GM23248 (cell line): ENCODE measurements around the gene SHQ1. TPM values are rescaled to one million over a fixed set of nuclear protein-coding genes. Genes with fewer than 3 reads are reported as not detected.
A peak's percentile ranks its signal among the peaks of the same experiment; 100 is the strongest.

Experiments
- DNase-seq: peaks from one replicate; pipeline ENCODE4 v3.0.0-alpha.2; 2015
- H2AFZ ChIP-seq: fragments of 200-600 bp; sonication (generic); 2 replicates; pipeline ENCODE4 v1.6.1; 2016; ENCODE audit warnings: antibody characterized with exemption
- H3F3A ChIP-seq: fragments of 200-600 bp; sonication (generic); 2 replicates; pipeline ENCODE4 v1.6.1; 2016; ENCODE audit warnings: mild to moderate bottlenecking, antibody characterized with exemption, mixed run types; ENCODE audit not compliant: insufficient read depth
- H3K27ac ChIP-seq: fragments of 200-600 bp; sonication (generic); 2 replicates; pipeline ENCODE4 v1.5.1; 2016; ENCODE audit warnings: mild to moderate bottlenecking
- H3K27me3 ChIP-seq: fragments of 200-600 bp; sonication (generic); replicated peaks from 2 replicates; pipeline ENCODE4 v1.6.1; 2016; ENCODE audit warnings: mild to moderate bottlenecking; ENCODE audit not compliant: insufficient read depth
- H3K36me3 ChIP-seq: fragments of 200-600 bp; sonication (generic); 2 replicates; pipeline ENCODE4 v1.6.1; 2016; ENCODE audit warnings: low read depth, mild to moderate bottlenecking
- H3K4me1 ChIP-seq: fragments of 200-600 bp; sonication (generic); 2 replicates; pipeline ENCODE4 v1.6.1; 2016; ENCODE audit warnings: mild to moderate bottlenecking; ENCODE audit not compliant: insufficient read depth
- H3K4me2 ChIP-seq: fragments of 200-600 bp; sonication (generic); one replicate; pipeline ENCODE4 v1.6.1; 2016; ENCODE audit warnings: mild to moderate bottlenecking; ENCODE audit not compliant: unreplicated experiment
- H3K4me3 ChIP-seq: fragments of 200-600 bp; sonication (generic); 2 replicates; pipeline ENCODE4 v1.5.1; 2016; ENCODE audit warnings: mild to moderate bottlenecking
- H3K79me2 ChIP-seq: fragments of 200-600 bp; sonication (generic); 2 replicates; pipeline ENCODE4 v1.6.1; 2016; ENCODE audit warnings: mild to moderate bottlenecking; ENCODE audit not compliant: insufficient read depth
- H3K9ac ChIP-seq: fragments of 200-600 bp; sonication (generic); 2 replicates; pipeline ENCODE4 v1.6.1; 2016; ENCODE audit warnings: mild to moderate bottlenecking
- H3K9me2 ChIP-seq: fragments of 200-600 bp; sonication (generic); 2 replicates; pipeline ENCODE4 v1.6.1; 2016; ENCODE audit warnings: mixed run types, mild to moderate bottlenecking, moderate library complexity; ENCODE audit not compliant: insufficient read depth
- H3K9me3 ChIP-seq: fragments of 200-600 bp; sonication (generic); one replicate; pipeline ENCODE4 v1.6.1; 2017; ENCODE audit warnings: low read depth
- H4K20me1 ChIP-seq: fragments of 200-600 bp; sonication (generic); 2 replicates; pipeline ENCODE4 v1.6.0; 2016; ENCODE audit not compliant: insufficient read depth
- EZH2 ChIP-seq: fragments of 200-600 bp; sonication (generic); IDR thresholded peaks from 2 replicates; pipeline ENCODE4 v1.6.1; 2018; ENCODE audit warnings: antibody characterized with exemption, mild to moderate bottlenecking; ENCODE audit not compliant: insufficient read depth, poor library complexity, severe bottlenecking
- EZH2phosphoT487 ChIP-seq: fragments of 200-600 bp; sonication (generic); IDR thresholded peaks from 2 replicates; pipeline ENCODE4 v1.6.1; 2018; ENCODE audit warnings: antibody characterized with exemption, moderate library complexity, mild to moderate bottlenecking, low read depth; ENCODE audit not compliant: insufficient read depth
- WGBS, 2 experiments: methylation state at CpG; one replicate each; pipeline ENCODE4 v1.1.6; 2015 to 2017; ENCODE audit warnings: low lambda C conversion rate in 2 of 2, low coverage in 1 of 2; ENCODE audit errors: missing lambda C conversion rate in 2 of 2; 5-methylcytosine and 5-hydroxymethylcytosine counted together
- in situ Hi-C: fragments of 300-500 bp; cut with MboI; formaldehyde crosslinking; loops from 2 replicates; pipeline ENCODE4 v1.15.0; 2020
- polyA plus RNA-seq: library from polyadenylated mRNA; unstranded; fragments of >200 nt; fragmentation: Nextera tagmentation; extraction: Ambion mirVana; gene quantifications from 2 replicates; pipeline ENCODE4 v1.2.1, GENCODE V29; 2016
- total RNA-seq: library from RNA; depleted of rRNA; stranded (reverse); fragments of >200 nt; shearing (Covaris generic); gene quantifications from 2 replicates; pipeline ENCODE4 v1.2.3, GENCODE V29; 2014

The SHQ1 gene
- total and polyA plus RNA-seq, 2 experiments from 2014 or later, result 23.3 to 24.0 TPM

DNA sequence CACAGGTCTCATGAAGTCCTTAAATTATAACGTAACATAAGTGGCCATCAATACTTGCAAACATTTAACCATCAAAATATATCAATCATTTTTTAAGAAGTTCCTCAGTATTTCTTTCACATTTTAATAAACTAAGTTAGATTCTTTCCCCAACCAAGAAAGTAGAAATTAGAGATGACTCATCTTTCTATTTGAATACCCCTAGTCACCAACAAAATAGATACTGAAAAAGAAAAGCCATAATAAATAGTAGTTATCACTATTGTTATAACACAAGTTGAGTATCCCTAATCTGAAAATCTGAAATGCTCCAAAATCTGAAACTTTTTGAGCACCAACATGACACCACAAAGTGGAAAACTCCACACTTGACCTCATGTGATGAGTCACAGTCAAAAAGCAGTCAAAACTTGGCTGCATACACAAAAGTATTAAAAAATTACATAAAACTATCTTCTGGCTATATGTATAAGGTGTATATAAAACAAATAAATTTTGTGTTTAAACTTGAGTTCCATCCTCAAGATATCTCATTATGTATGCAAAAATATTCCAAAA is 3.7 kb downstream of the SHQ1 start:
- H3F3A ChIP-seq, result no peaks in the 10 kb centered on the region
- no peak overlapping the region for H3K9ac ChIP-seq
- H3K36me3 ChIP-seq, result peaks cover 19% of the 10 kb centered on the region; the same call in 1 of the 2 replicates
- H3K9me2 ChIP-seq, result no peaks in the 10 kb centered on the region
- H3K4me1 ChIP-seq, result peaks cover 34% of the 10 kb centered on the region
- TF ChIP-seq EZH2 (no peak), EZH2phosphoT487 (no peak)
- no peaks in the 10 kb centered on the region for H3K9me3 ChIP-seq
- H3K27ac ChIP-seq, result no peak overlapping the region
- peaks cover 51% of the 10 kb centered on the region for H3K79me2 ChIP-seq
- H3K27me3 ChIP-seq, result no peaks in the 10 kb centered on the region
- whole genome bisulfite sequencing, 2 experiments, result 65 to 71% methylated on average over 1 of the region's 1 CpG
- in situ Hi-C loops, result no loop called here
- no peak overlapping the region for H3K4me3 ChIP-seq
- H4K20me1 ChIP-seq, result peaks cover 5% of the 10 kb centered on the region; the same call in 1 of the 2 replicates
- DNase-seq, result peak; percentile 69
- no peak overlapping the region for H2AFZ ChIP-seq
- H3K4me2 ChIP-seq, result peak overlapping the region; percentile 19

DNA sequence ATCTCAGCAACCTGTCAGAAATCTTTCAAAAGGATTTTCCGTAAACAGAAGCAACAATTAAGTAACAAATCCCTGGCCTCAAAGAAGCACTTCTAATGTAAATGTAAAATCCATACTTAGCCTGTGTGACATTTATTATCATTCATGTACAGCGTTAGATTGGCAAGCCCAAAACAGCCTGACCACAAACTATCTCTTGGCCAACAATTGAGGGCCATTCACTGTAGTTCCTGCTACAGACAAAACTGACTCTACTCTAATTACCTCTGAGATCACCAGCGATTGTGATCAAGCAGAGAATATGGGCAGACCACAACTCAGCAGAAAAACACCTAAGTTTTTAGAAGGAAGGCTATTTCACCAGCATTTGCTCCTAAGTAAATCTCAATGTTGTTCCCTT is 9.2 kb downstream of the SHQ1 start:
- Histone ChIP-seq H3K4me3 (no peak overlapping the region), H3K9me3 (no peaks in the 10 kb centered on the region), H3K9ac (no peak overlapping the region), H3K27ac (no peak overlapping the region), H3K79me2 (peaks cover 15% of the 10 kb centered on the region), H3K27me3 (no peaks in the 10 kb centered on the region), H2AFZ (no peak overlapping the region), H3K9me2 (no peaks in the 10 kb centered on the region), H3K36me3 (peaks cover 28% of the 10 kb centered on the region; the same call in 1 of the 2 replicates), H3K4me1 (peaks cover 2% of the 10 kb centered on the region; the same call in 1 of the 2 replicates), H4K20me1 (no peaks in the 10 kb centered on the region), H3F3A (no peaks in the 10 kb centered on the region), H3K4me2 (no peak overlapping the region)
- WGBS, 2 experiments, result 97 to 100% methylated on average over 3 of the region's 3 CpGs
- no peak for DNase-seq
- TF ChIP-seq EZH2phosphoT487 (no peak), EZH2 (no peak)
- in situ Hi-C loops, result no loop called here

DNA sequence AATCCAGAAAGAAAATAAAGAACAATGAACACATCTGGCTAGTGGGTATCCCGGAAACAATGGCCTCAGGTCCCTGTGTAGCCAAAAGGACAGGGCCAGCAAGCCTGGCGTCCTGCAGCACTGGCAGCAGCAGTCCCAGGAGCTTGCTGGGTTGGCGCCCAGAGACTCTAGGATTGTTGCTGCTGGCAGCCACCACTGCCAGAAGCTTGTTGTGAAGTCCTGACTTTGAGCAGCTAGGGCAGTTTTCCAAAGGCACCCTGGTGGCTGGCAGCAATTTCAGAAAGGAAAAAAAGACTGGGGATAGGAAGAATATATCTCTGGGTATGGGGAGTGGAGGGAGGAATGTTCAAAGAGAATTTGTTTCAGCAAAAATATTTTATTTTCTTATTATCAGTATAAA is 11.3 kb downstream of the SHQ1 start:
- Histone ChIP-seq H3K4me1 (no peaks in the 10 kb centered on the region), H3K27ac (no peak overlapping the region), H3K36me3 (peaks cover 20% of the 10 kb centered on the region; the same call in 1 of the 2 replicates), H3K27me3 (no peaks in the 10 kb centered on the region), H3F3A (peaks cover under 1% of the 10 kb centered on the region; the same call in 1 of the 2 replicates), H2AFZ (no peak overlapping the region), H3K79me2 (no peaks in the 10 kb centered on the region), H3K9me3 (no peaks in the 10 kb centered on the region), H3K4me2 (no peak overlapping the region), H3K4me3 (no peak overlapping the region), H4K20me1 (no peaks in the 10 kb centered on the region), H3K9ac (no peak overlapping the region), H3K9me2 (no peaks in the 10 kb centered on the region)
- DNase-seq, result peak; percentile 40
- in situ Hi-C loops, result no loop called here
- no peak for TF ChIP-seq EZH2phosphoT487
- 40 to 49% methylated on average over 3 of the region's 3 CpGs for WGBS, 2 experiments

DNA sequence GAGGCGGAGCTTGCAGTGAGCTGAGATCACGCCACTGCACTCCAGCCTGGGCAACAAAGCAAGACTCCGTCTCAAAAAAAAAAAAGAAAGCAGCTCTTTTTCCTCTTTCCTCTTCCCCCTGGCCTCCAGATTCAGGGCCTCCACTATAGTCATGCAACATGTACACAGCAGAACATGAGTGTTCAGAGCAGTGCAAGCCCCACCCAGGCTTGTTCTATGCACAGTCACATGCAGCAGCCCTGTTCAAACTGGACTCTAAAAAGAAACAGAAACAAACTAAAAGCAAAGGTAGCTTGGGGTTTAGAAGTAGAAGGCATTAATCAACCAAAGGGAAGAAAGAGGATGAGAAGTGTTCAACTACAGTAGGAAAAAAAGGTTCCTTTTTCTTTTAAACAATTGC is 11.8 kb downstream of the SHQ1 start:
- in situ Hi-C loops, result no loop called here
- H3K4me1 ChIP-seq, result no peaks in the 10 kb centered on the region
- no peak overlapping the region for H3K9ac ChIP-seq
- no peaks in the 10 kb centered on the region for H3K9me3 ChIP-seq
- no peak for DNase-seq
- H3K4me3 ChIP-seq, result no peak overlapping the region
- peaks cover 20% of the 10 kb centered on the region; the same call in 1 of the 2 replicates for H3K36me3 ChIP-seq
- H3K4me2 ChIP-seq, result no peak overlapping the region
- 94 to 98% methylated on average over 2 to 3 of the region's 3 CpGs for WGBS, 2 experiments
- no peaks in the 10 kb centered on the region for H3K27me3 ChIP-seq
- H3K9me2 ChIP-seq, result no peaks in the 10 kb centered on the region
- no peaks in the 10 kb centered on the region for H4K20me1 ChIP-seq
- H2AFZ ChIP-seq, result no peak overlapping the region
- no peak overlapping the region for H3K27ac ChIP-seq
- H3F3A ChIP-seq, result peaks cover 6% of the 10 kb centered on the region
- H3K79me2 ChIP-seq, result no peaks in the 10 kb centered on the region
- TF ChIP-seq EZH2, result no peak
- no peak for TF ChIP-seq EZH2phosphoT487
